Trophoblast cell (in vitro differentiated cells and primary cell): ENCODE data around the gene ATP5PB.

Source experiments
- DNase-seq, 2 donors: peaks; one replicate each; pipeline ENCODE4 v3.0.0-alpha.2; 2016
- H2AFZ ChIP-seq: 2 replicates; pipeline ENCODE4 v1.6.1; 2013; ENCODE audit warnings: low read length, moderate library complexity, mild to moderate bottlenecking; ENCODE audit not compliant: insufficient read depth, poor library complexity
- H2AK5ac ChIP-seq: 2 replicates; pipeline ENCODE4 v1.6.1; 2013; ENCODE audit warnings: mild to moderate bottlenecking, low read length
- H2BK120ac ChIP-seq: 2 replicates; pipeline ENCODE4 v1.6.1; 2013; ENCODE audit warnings: low read length, mild to moderate bottlenecking, moderate library complexity; ENCODE audit not compliant: insufficient read depth, poor library complexity
- H2BK12ac ChIP-seq: 2 replicates; pipeline ENCODE4 v1.6.1; 2013; ENCODE audit warnings: mild to moderate bottlenecking, low read length, moderate library complexity
- H2BK5ac ChIP-seq: 2 replicates; pipeline ENCODE4 v1.6.1; 2013; ENCODE audit warnings: low read length, low read depth, moderate library complexity, mild to moderate bottlenecking; ENCODE audit not compliant: poor library complexity
- H3K14ac ChIP-seq: 2 replicates; pipeline ENCODE4 v1.6.1; 2013; ENCODE audit warnings: mild to moderate bottlenecking, low read length
- H3K18ac ChIP-seq: 2 replicates; pipeline ENCODE4 v1.6.1; 2013; ENCODE audit warnings: mild to moderate bottlenecking, low read length
- H3K23ac ChIP-seq: 2 replicates; pipeline ENCODE4 v1.6.1; 2013; ENCODE audit warnings: low read length
- H3K27ac ChIP-seq: 2 replicates; pipeline ENCODE4 v1.5.1; 2013; ENCODE audit warnings: low read depth, mild to moderate bottlenecking, inconsistent platforms, low read length, moderate library complexity
- H3K27me3 ChIP-seq: 2 replicates; pipeline ENCODE4 v1.6.1; 2013; ENCODE audit warnings: inconsistent platforms, mild to moderate bottlenecking, low read length, moderate library complexity; ENCODE audit not compliant: insufficient read depth
- H3K36me3 ChIP-seq, 2 experiments: 1 replicate in 1 of 2; 2 replicates in 1 of 2; pipeline ENCODE4 v1.6.1; 2013; ENCODE audit warnings: low read length in 2 of 2, mild to moderate bottlenecking in 2 of 2, moderate library complexity in 1 of 2; ENCODE audit not compliant: insufficient read depth in 2 of 2, control insufficient read depth in 1 of 2
- H3K4ac ChIP-seq: 2 replicates; pipeline ENCODE4 v1.6.1; 2013; ENCODE audit warnings: low read depth, mild to moderate bottlenecking, low read length, moderate library complexity
- H3K4me1 ChIP-seq, 2 experiments: 1 replicate in 1 of 2; 2 replicates in 1 of 2; pipeline ENCODE4 v1.6.1; 2013; ENCODE audit warnings: low read length in 2 of 2, mild to moderate bottlenecking in 2 of 2, moderate library complexity in 1 of 2; ENCODE audit not compliant: insufficient read depth in 2 of 2, control insufficient read depth in 1 of 2
- H3K4me2 ChIP-seq: 2 replicates; pipeline ENCODE4 v1.6.1; 2013; ENCODE audit warnings: inconsistent platforms, mild to moderate bottlenecking, low read length, moderate library complexity
- H3K4me3 ChIP-seq: 2 replicates; pipeline ENCODE4 v1.5.1; 2013; ENCODE audit warnings: mild to moderate bottlenecking, low read depth, low read length, inconsistent platforms
- H3K79me1 ChIP-seq: one replicate; pipeline ENCODE4 v1.6.1; 2013; ENCODE audit warnings: low read length
- H3K79me2 ChIP-seq: 2 replicates; pipeline ENCODE4 v1.6.1; 2013; ENCODE audit warnings: low read length, mild to moderate bottlenecking; ENCODE audit not compliant: control insufficient read depth, insufficient read depth, poor library complexity
- H3K9ac ChIP-seq: 2 replicates; pipeline ENCODE4 v1.6.1; 2013; ENCODE audit warnings: mild to moderate bottlenecking, low read length
- H3K9me3 ChIP-seq: 2 replicates; pipeline ENCODE4 v1.6.1; 2013; ENCODE audit warnings: low read depth, mild to moderate bottlenecking, control low read depth, inconsistent platforms, low read length; ENCODE audit not compliant: insufficient read depth
- H4K12ac ChIP-seq: 2 replicates; pipeline ENCODE4 v1.6.1; 2013; ENCODE audit warnings: low read depth, mild to moderate bottlenecking, low read length, moderate library complexity
- H4K8ac ChIP-seq: 2 replicates; pipeline ENCODE4 v1.6.1; 2013; ENCODE audit warnings: low read depth, mild to moderate bottlenecking, low read length, moderate library complexity
- H4K91ac ChIP-seq: one replicate; pipeline ENCODE4 v1.6.1; 2013; ENCODE audit warnings: low read depth, mild to moderate bottlenecking, low read length, moderate library complexity
- WGBS: extraction: QIAGEN DNeasy Blood & Tissue Kit; methylation state at CpG from one replicate; pipeline ENCODE4 v1.1.7; 2013; ENCODE audit warnings: missing lambda C conversion rate; ENCODE audit not compliant: insufficient read length, insufficient coverage; ENCODE audit errors: extremely low coverage; 5-methylcytosine and 5-hydroxymethylcytosine counted together

Gene ATP5PB

DNA sequence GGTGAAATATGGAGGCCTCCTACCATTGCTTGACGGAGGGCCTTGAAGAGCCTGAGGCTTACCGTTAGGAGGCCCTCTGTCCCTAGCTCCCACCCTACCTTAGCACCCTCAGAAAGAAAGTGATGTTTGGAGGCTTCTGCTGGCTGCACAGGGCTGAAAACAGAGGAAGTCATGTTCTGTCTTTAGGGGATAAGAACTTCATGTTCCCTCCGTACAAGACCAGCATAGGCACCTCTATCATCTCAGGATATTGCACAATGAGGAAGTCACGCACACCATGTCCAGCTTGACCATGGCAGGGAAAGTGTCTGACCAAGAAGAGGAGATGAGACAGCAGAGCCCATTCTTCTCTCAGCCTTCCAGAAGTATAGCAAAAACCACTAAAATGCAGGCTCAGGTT lies 40.3 kb downstream of the ATP5PB start:
- H2BK120ac ChIP-seq, result no peak overlapping the region
- H2BK5ac ChIP-seq, result no peak overlapping the region
- H3K18ac ChIP-seq, result no peak overlapping the region
- no peak overlapping the region for H3K4me3 ChIP-seq
- H3K27me3 ChIP-seq, result no peaks in the 10 kb centered on the region
- no peaks in the 10 kb centered on the region for H3K36me3 ChIP-seq
- H3K79me2 ChIP-seq, result no peaks in the 10 kb centered on the region
- H3K4ac ChIP-seq, result no peak overlapping the region
- no peaks in the 10 kb centered on the region for H3K79me1 ChIP-seq
- no peak overlapping the region for H2AK5ac ChIP-seq
- H2BK12ac ChIP-seq, result no peak overlapping the region
- no peak overlapping the region for H4K12ac ChIP-seq
- no CpG with 5 or more reads among the region's 4 CpGs for WGBS
- H3K27ac ChIP-seq, result no peak overlapping the region
- H3K14ac ChIP-seq, result no peak overlapping the region
- no peak overlapping the region for H2AFZ ChIP-seq
- H3K23ac ChIP-seq, result no peak overlapping the region
- H3K4me1 ChIP-seq, result no peaks in the 10 kb centered on the region
- no peak overlapping the region for H3K9ac ChIP-seq
- no peak overlapping the region for H4K91ac ChIP-seq
- no peaks in the 10 kb centered on the region for H3K9me3 ChIP-seq
- peak in 1 of 2 donors; percentile 17 for DNase-seq
- H3K4me2 ChIP-seq, result no peak overlapping the region
- no peak overlapping the region for H4K8ac ChIP-seq

DNA sequence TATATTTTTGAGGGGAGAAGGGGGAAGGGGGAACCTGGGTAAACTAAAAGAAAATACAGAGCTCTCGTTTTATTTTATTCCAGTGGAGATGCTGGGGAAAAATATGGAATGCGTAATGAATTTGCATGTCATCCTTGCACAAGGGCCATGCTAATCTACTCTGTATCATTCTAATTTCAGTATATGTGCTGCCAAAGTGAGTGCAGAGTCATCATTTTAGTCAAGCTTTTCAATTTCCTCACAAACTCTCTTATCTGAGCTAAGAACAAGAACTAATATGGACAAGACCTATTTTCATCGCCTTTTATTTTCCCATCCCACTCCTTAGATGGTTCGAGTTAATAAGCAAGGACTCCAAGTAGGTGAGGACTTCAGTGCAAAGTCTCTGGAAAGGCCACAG lies 41.0 kb downstream of the ATP5PB start:
- Histone ChIP-seq H3K9me3 (no peaks in the 10 kb centered on the region), H2AK5ac (no peak overlapping the region), H3K4me1 (no peaks in the 10 kb centered on the region), H3K4me2 (no peak overlapping the region), H3K9ac (no peak overlapping the region), H2BK12ac (no peak overlapping the region), H3K4ac (no peak overlapping the region), H3K27me3 (no peaks in the 10 kb centered on the region), H3K79me1 (no peaks in the 10 kb centered on the region), H2BK120ac (no peak overlapping the region), H3K79me2 (no peaks in the 10 kb centered on the region), H3K23ac (no peak overlapping the region), H4K91ac (no peak overlapping the region), H3K36me3 (no peaks in the 10 kb centered on the region), H3K4me3 (no peak overlapping the region), H4K12ac (no peak overlapping the region), H3K27ac (no peak overlapping the region), H3K18ac (no peak overlapping the region), H3K14ac (no peak overlapping the region), H4K8ac (no peak overlapping the region), H2AFZ (no peak overlapping the region), H2BK5ac (no peak overlapping the region)
- no CpG with 5 or more reads among the region's 4 CpGs for WGBS
- DNase-seq, result no peak

DNA sequence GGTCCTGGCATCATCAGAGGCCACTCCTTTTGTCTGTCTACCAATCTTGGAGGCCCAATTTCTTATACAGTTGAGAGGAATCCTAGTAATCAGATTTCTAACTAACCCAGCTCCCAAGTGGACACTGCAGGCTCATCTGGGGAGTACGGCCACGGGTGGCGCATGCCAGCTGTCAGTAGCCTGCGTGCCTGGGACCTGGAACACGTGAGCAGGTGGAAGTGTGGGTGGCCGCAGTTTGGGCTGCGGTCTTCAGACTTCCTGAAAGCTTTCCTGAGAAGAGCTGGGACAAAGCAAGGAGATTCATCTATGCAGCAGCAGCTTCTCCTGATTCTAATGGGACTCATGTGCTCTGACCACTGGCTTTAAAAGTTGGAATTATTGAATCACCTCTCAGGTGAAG lies 41.8 kb downstream of the ATP5PB start:
- Histone ChIP-seq H3K23ac (no peak overlapping the region), H3K79me2 (no peaks in the 10 kb centered on the region), H2AK5ac (no peak overlapping the region), H2BK5ac (no peak overlapping the region), H2BK120ac (no peak overlapping the region), H3K36me3 (no peaks in the 10 kb centered on the region), H3K4me1 (no peaks in the 10 kb centered on the region), H4K8ac (no peak overlapping the region), H3K27ac (no peak overlapping the region), H3K9ac (no peak overlapping the region), H3K27me3 (no peaks in the 10 kb centered on the region), H3K9me3 (no peaks in the 10 kb centered on the region), H3K79me1 (no peaks in the 10 kb centered on the region), H2BK12ac (no peak overlapping the region), H3K4me2 (no peak overlapping the region), H2AFZ (no peak overlapping the region), H3K4me3 (no peak overlapping the region), H4K12ac (no peak overlapping the region), H3K4ac (no peak overlapping the region), H3K14ac (no peak overlapping the region), H4K91ac (no peak overlapping the region), H3K18ac (no peak overlapping the region)
- WGBS, result no CpG with 5 or more reads among the region's 7 CpGs
- DNase-seq, result no peak

DNA sequence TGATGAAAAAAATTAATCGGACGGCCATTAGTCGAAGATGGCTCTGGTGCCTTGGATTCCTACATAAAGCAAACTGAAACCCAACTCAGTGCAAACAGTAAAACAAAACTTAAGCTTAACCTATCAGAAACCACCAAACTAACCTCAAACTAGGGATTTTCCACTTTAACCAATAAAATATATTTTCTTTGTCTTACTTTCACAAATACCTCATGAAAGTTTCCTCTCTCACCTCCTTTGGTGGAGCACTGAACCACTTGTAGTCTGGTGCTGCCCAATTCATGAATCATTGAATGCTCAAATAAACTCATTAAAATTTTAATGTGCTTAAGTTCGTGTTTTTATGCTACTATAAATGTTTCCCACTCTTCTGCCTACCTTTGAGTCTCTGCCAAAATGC lies 47.1 kb downstream of the ATP5PB start:
- no peaks in the 10 kb centered on the region for H3K79me1 ChIP-seq
- no peak overlapping the region for H2AK5ac ChIP-seq
- H4K8ac ChIP-seq, result no peak overlapping the region
- no peak overlapping the region for H4K91ac ChIP-seq
- DNase-seq, result no peak
- no peak overlapping the region for H2BK12ac ChIP-seq
- H3K79me2 ChIP-seq, result no peaks in the 10 kb centered on the region
- H3K4ac ChIP-seq, result no peak overlapping the region
- H3K27ac ChIP-seq, result no peak overlapping the region
- H4K12ac ChIP-seq, result no peak overlapping the region
- H3K36me3 ChIP-seq, result no peaks in the 10 kb centered on the region
- no peaks in the 10 kb centered on the region for H3K9me3 ChIP-seq
- H3K23ac ChIP-seq, result no peak overlapping the region
- H2AFZ ChIP-seq, result no peak overlapping the region
- no peak overlapping the region for H3K4me2 ChIP-seq
- no peak overlapping the region for H3K14ac ChIP-seq
- no peaks in the 10 kb centered on the region for H3K4me1 ChIP-seq
- H3K9ac ChIP-seq, result no peak overlapping the region
- no peak overlapping the region for H3K4me3 ChIP-seq
- no CpG with 5 or more reads among the region's 4 CpGs for WGBS
- H3K27me3 ChIP-seq, result no peaks in the 10 kb centered on the region
- H2BK120ac ChIP-seq, result no peak overlapping the region
- no peak overlapping the region for H2BK5ac ChIP-seq
- no peak overlapping the region for H3K18ac ChIP-seq
